Measurements from ENCODE around the gene ZNF2. TPM values are rescaled to one million over a fixed set of nuclear protein-coding genes. Genes with fewer than 3 reads are reported as not detected.
"Not testable (repeated sequence)": the region's sequence is repeated elsewhere in the genome, so short reads cannot be mapped to it uniquely, and the experiment has no call there.

ZNF2 gene
- total RNA-seq, 1 donor from 2014 or later = 5.7 TPM

DNA sequence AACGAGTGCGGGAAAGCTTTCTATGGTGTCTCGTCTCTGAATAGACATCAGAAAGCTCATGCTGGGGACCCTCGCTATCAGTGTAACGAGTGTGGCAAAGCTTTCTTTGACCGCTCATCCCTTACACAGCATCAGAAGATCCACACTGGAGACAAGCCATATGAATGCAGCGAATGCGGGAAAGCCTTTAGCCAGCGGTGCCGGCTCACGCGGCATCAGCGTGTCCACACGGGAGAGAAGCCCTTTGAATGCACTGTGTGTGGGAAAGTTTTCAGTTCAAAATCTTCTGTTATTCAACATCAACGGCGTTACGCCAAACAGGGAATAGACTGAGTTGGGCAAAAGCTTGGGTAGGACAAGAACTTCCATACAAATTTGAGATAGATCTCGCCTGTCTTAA is 16.2 kb downstream of the ZNF2 start:
- Mint-ChIP-seq H3K27me3 (no peaks in the 10 kb centered on the region), H3K4me1 (ENCODE audit: low read depth) (no peaks in the 10 kb centered on the region), H3K9me3 (ENCODE audit: low read depth) (no peaks in the 10 kb centered on the region), H3K27ac (no peak overlapping the region), H3K4me3 (ENCODE audit: low read depth) (no peak overlapping the region), H3K36me3 (ENCODE audit: insufficient read depth) (peaks cover 37% of the 10 kb centered on the region)
- TF ChIP-seq CTCF (IDR thresholded peaks at IDR 0.05; ENCODE audit: unreplicated experiment) = no peak
- DNase-seq (ENCODE audit: low spot score, unreplicated experiment) = no peak

- peaks cover 27% of the 10 kb centered on the region for H3K36me3 Mint-ChIP-seq (ENCODE audit: insufficient read depth)
- H3K4me1 Mint-ChIP-seq (ENCODE audit: low read depth) = no peaks in the 10 kb centered on the region
- no peak for DNase-seq (ENCODE audit: low spot score, unreplicated experiment)
Measured at GRCh38 chr2:95185197-95185596, 19.6 kb downstream of the ZNF2 start.

DNA sequence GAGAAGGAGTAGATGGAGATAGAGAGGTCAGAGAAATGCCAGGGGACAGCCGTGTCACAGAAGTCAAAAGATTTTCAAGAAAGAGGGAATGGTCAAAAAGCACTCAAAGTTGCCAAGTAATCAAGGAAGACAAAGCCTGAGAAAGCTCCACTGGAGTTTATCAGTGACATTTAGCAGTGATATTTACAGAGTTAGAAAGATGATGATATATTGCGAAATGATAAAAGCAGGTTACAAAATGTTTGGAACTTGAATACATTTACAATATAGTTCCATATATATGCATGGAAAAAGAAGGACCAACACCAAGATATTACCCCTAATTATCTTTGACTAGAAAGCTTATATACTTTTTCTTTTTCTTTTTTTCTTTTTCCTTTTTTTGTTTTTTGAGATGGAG is 20.4 kb downstream of the ZNF2 start:
- no peak for DNase-seq (ENCODE audit: low spot score, unreplicated experiment)
- no peak for TF ChIP-seq CTCF (IDR thresholded peaks at IDR 0.05; ENCODE audit: unreplicated experiment)
- Mint-ChIP-seq H3K4me1 (ENCODE audit: low read depth) (no peaks in the 10 kb centered on the region), H3K27me3 (peaks cover 19% of the 10 kb centered on the region), H3K9me3 (ENCODE audit: low read depth) (no peaks in the 10 kb centered on the region), H3K36me3 (ENCODE audit: insufficient read depth) (peaks cover 22% of the 10 kb centered on the region), H3K4me3 (ENCODE audit: low read depth) (no peak overlapping the region), H3K27ac (no peak overlapping the region)

More at GRCh38 chr2:95185197-95185596, 19.6 kb downstream of the ZNF2 start:
- no peak for TF ChIP-seq CTCF (IDR thresholded peaks at IDR 0.05; ENCODE audit: unreplicated experiment)
- Mint-ChIP-seq H3K9me3 (ENCODE audit: low read depth) (no peaks in the 10 kb centered on the region), H3K27ac (no peak overlapping the region), H3K27me3 (peaks cover 11% of the 10 kb centered on the region), H3K4me3 (ENCODE audit: low read depth) (no peak overlapping the region)

DNA sequence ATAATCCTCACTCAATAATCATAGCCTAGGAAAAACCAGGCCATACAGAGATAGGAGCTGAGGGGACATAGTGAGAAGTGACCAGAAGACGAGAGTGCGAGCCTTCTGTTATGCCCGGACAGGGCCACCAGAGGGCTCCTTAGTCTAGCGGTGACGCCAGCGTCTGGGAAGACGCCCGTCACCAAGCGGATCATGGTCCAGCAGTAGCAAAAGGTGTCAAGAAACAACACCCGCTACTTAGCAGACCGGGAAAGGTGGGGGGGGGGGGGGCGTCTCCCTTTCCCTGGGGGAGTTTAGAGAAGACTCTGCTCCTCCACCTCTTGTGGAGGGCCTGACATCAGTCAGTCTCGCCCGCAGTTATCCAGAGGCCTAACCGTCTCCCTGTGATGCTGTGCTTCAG is 27.3 kb downstream of the ZNF2 start:
- TF ChIP-seq CTCF (IDR thresholded peaks at IDR 0.05; ENCODE audit: unreplicated experiment) = peak; percentile 70
- not testable (repeated sequence) for H3K36me3 Mint-ChIP-seq (ENCODE audit: insufficient read depth); H3K4me1 Mint-ChIP-seq (ENCODE audit: low read depth); H3K27ac Mint-ChIP-seq; H3K4me3 Mint-ChIP-seq (ENCODE audit: low read depth); H3K9me3 Mint-ChIP-seq (ENCODE audit: low read depth)
- peak; percentile 57 for DNase-seq (ENCODE audit: low spot score, unreplicated experiment)
- H3K27me3 Mint-ChIP-seq = peaks cover 52% of the 10 kb centered on the region

DNA sequence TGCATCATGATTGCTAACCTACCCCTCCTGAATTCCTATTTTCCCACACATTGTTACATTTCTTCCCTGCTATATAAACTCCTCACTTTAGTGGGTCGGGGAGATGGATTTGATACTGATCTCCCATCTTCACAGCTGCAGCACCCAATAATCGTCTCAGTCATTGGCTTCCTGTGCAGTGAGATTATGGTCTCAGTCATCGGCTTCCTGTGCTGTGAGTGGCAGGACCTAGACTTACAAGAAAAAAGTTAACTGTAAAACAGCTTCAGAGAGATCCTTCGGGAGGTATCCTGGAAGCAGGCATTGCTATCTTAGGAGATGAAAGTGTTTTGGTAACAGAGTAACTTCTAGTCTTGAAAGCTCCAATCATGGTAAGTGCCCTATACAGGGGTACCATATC is 38.3 kb downstream of the ZNF2 start:
- H3K4me1 Mint-ChIP-seq (ENCODE audit: low read depth) = peaks cover 12% of the 10 kb centered on the region
- H3K27me3 Mint-ChIP-seq = peaks cover 20% of the 10 kb centered on the region
- peaks cover 3% of the 10 kb centered on the region for H3K9me3 Mint-ChIP-seq (ENCODE audit: low read depth)
- H3K4me3 Mint-ChIP-seq (ENCODE audit: low read depth) = no peak overlapping the region
- no peak overlapping the region for H3K27ac Mint-ChIP-seq
- peaks cover 8% of the 10 kb centered on the region for H3K36me3 Mint-ChIP-seq (ENCODE audit: insufficient read depth)
- no peak for TF ChIP-seq CTCF (IDR thresholded peaks at IDR 0.05; ENCODE audit: unreplicated experiment)
- no peak for DNase-seq (ENCODE audit: low spot score, unreplicated experiment)
